ENCODE results near the gene SASH3. TPM values are rescaled to one million over a fixed set of nuclear protein-coding genes. Genes with fewer than 3 reads are reported as not detected.

Gene SASH3
- total RNA-seq, 1 experiment from 2014 or later = 0.42 TPM

- no TSS peak for BruUV-seq (replicated peaks)
- H3K4me3 ChIP-seq (replicated peaks in 1 of 2; ENCODE audit: low read depth in 1 of 2, low read length in 2 of 2) = no peak overlapping the region
- no peaks in the 10 kb centered on the region for H3K36me3 ChIP-seq (ENCODE audit: control insufficient read depth in 1 of 2, insufficient read depth in 2 of 2, low read length in 2 of 2)
- H3K27ac ChIP-seq (ENCODE audit: low read depth, low read length) = no peak overlapping the region
- ChIA-PET CTCF (no interaction called here), POLR2A (no interaction called here), RAD21 (ENCODE audit: low non-redundant PET in 1 of 2, low total read pairs in 2 of 2, uncharacterized antibody in 2 of 2, unreplicated experiment in 2 of 2) (no interaction called here)
- TF ChIP-seq EGR1 (IDR thresholded peaks at IDR 0.05; ENCODE audit: low read depth) (no peak), EZH2phosphoT487 (IDR thresholded peaks at IDR 0.05; ENCODE audit: borderline replicate concordance) (no peak), EZH2 (IDR thresholded peaks at IDR 0.05) (no peak), ELF1 (IDR thresholded peaks at IDR 0.05; ENCODE audit: borderline replicate concordance, low read depth) (no peak), SRF (IDR thresholded peaks at IDR 0.05; ENCODE audit: low read depth) (no peak), ZNF274 (IDR thresholded peaks at IDR 0.05; ENCODE audit: low read depth, low read length) (no peak), SIN3A (IDR thresholded peaks at IDR 0.05; ENCODE audit: low read depth) (no peak), JUND (IDR thresholded peaks at IDR 0.05) (no peak), CBX3 (IDR thresholded peaks at IDR 0.05; ENCODE audit: low read depth) (no peak), MAX (IDR thresholded peaks at IDR 0.05) (no peak), SP1 (IDR thresholded peaks at IDR 0.05; ENCODE audit: low read depth) (no peak)
- no peak overlapping the region for H3K9ac ChIP-seq (ENCODE audit: low read length)
- H3K27me3 ChIP-seq (ENCODE audit: insufficient read depth, low read length) = no peaks in the 10 kb centered on the region
- no peaks in the 10 kb centered on the region for H3K9me2 ChIP-seq (ENCODE audit: insufficient read depth)
- ATAC-seq = no peak
- H3K9me3 ChIP-seq (ENCODE audit: control insufficient read depth in 1 of 2, insufficient read depth in 1 of 2, low read depth in 1 of 2, low read length in 2 of 2) = no peaks in the 10 kb centered on the region
- no peak overlapping the region for H2AFZ ChIP-seq (ENCODE audit: low read depth, low read length, poor library complexity, severe bottlenecking)
- no peak overlapping the region for H3K4me2 ChIP-seq (ENCODE audit: low read length)
- no peaks in the 10 kb centered on the region for H3K79me2 ChIP-seq (ENCODE audit: insufficient read depth, low read length)
- intact Hi-C loops (cut with micrococcal nuclease) = no loop called here
- H4K20me1 ChIP-seq (ENCODE audit: insufficient read depth) = no peaks in the 10 kb centered on the region
- DNase-seq (ENCODE audit: low read depth, low spot score) = no peak
- no peaks in the 10 kb centered on the region for H3K4me1 ChIP-seq (ENCODE audit: control insufficient read depth in 1 of 2, insufficient read depth in 2 of 2, low read length in 2 of 2)
These were observed 11.6 kb downstream of the SASH3 start for GRCh38 chrX:129791336-129791735.

- no TSS peak for BruUV-seq (replicated peaks)
- Histone ChIP-seq H3K27me3 (ENCODE audit: insufficient read depth, low read length) (no peaks in the 10 kb centered on the region), H3K36me3 (ENCODE audit: control insufficient read depth in 1 of 2, insufficient read depth in 2 of 2, low read length in 2 of 2) (no peaks in the 10 kb centered on the region), H3K4me2 (ENCODE audit: low read length) (no peak overlapping the region), H3K4me1 (ENCODE audit: control insufficient read depth in 1 of 2, insufficient read depth in 2 of 2, low read length in 2 of 2) (no peaks in the 10 kb centered on the region), H3K9ac (ENCODE audit: low read length) (no peak overlapping the region), H3K9me2 (ENCODE audit: insufficient read depth) (no peaks in the 10 kb centered on the region), H3K79me2 (ENCODE audit: insufficient read depth, low read length) (no peaks in the 10 kb centered on the region), H3K4me3 (replicated peaks in 1 of 2; ENCODE audit: low read depth in 1 of 2, low read length in 2 of 2) (no peak overlapping the region), H3K9me3 (ENCODE audit: control insufficient read depth in 1 of 2, insufficient read depth in 1 of 2, low read depth in 1 of 2, low read length in 2 of 2) (no peaks in the 10 kb centered on the region), H4K20me1 (ENCODE audit: insufficient read depth) (no peaks in the 10 kb centered on the region), H2AFZ (ENCODE audit: low read depth, low read length, poor library complexity, severe bottlenecking) (no peak overlapping the region), H3K27ac (ENCODE audit: low read depth, low read length) (no peak overlapping the region)
- no peak for TF ChIP-seq CTCF (IDR thresholded peaks at IDR 0.05 in 2 of 3, conservative IDR thresholded peaks at IDR 0.05 in 1 of 3; ENCODE audit: borderline replicate concordance in 1 of 3, insufficient read depth in 1 of 3, low read depth in 2 of 3, low read length in 2 of 3)
- TF ChIP-seq POLR2AphosphoS5 (IDR thresholded peaks at IDR 0.05; ENCODE audit: low read depth, low read length) = no peak
- no peak for TF ChIP-seq YY1 (IDR thresholded peaks at IDR 0.05; ENCODE audit: extremely low read depth, insufficient replicate concordance, low read depth, low read length)
- TF ChIP-seq SP1 (IDR thresholded peaks at IDR 0.05; ENCODE audit: low read depth) = no peak
- no peak for TF ChIP-seq POLR2A (IDR thresholded peaks at IDR 0.05; ENCODE audit: borderline replicate concordance, extremely low read depth, insufficient read depth, insufficient read length)
- TF ChIP-seq ZNF274 (IDR thresholded peaks at IDR 0.05; ENCODE audit: low read depth, low read length) = no peak
- TF ChIP-seq ZBTB33 (IDR thresholded peaks at IDR 0.05; ENCODE audit: extremely low read depth, insufficient replicate concordance, low read length) = no peak
- no peak for TF ChIP-seq EZH2 (IDR thresholded peaks at IDR 0.05)
- no peak for TF ChIP-seq SIN3A (IDR thresholded peaks at IDR 0.05; ENCODE audit: low read depth)
- TF ChIP-seq ZFX (IDR thresholded peaks at IDR 0.05) = no peak
- no peak for TF ChIP-seq CBX3 (IDR thresholded peaks at IDR 0.05; ENCODE audit: low read depth)
- no peak for TF ChIP-seq JUND (IDR thresholded peaks at IDR 0.05)
- TF ChIP-seq SRF (IDR thresholded peaks at IDR 0.05; ENCODE audit: low read depth) = no peak
- TF ChIP-seq ELF1 (IDR thresholded peaks at IDR 0.05; ENCODE audit: borderline replicate concordance, low read depth) = no peak
- no peak for TF ChIP-seq CEBPB (IDR thresholded peaks at IDR 0.05; ENCODE audit: low read depth)
- RAD21 ChIA-PET (ENCODE audit: low non-redundant PET in 1 of 2, low total read pairs in 2 of 2, uncharacterized antibody in 2 of 2, unreplicated experiment in 2 of 2) = no interaction called here
- no peak for ATAC-seq
- DNase-seq (ENCODE audit: low read depth, low spot score) = no peak
- POLR2A ChIA-PET = no interaction called here
- intact Hi-C loops (cut with micrococcal nuclease) = no loop called here
- CTCF ChIA-PET = no interaction called here
These were observed 12.3 kb downstream of the SASH3 start for GRCh38 chrX:129791961-129792570.

Measured in HCT116 (cell line).